ENCODE data around the gene AP1S2. TPM values are rescaled to one million over a fixed set of nuclear protein-coding genes. Genes with fewer than 3 reads are reported as not detected.

AP1S2 gene
- polyA plus RNA-seq, 3 donors = 46.9 to 64.9 (median 52.2) TPM

- no peak for DNase-seq (ENCODE audit: extremely low read depth in 1 of 11, low read depth in 9 of 11, low spot score in 4 of 11)
Observed at GRCh38 chrX:15820106-15821073, 34.2 kb downstream of the AP1S2 start.

- no peak for DNase-seq (ENCODE audit: extremely low read depth in 1 of 11, low read depth in 9 of 11, low spot score in 4 of 11)
Observed at GRCh38 chrX:15816886-15817285, 37.7 kb downstream of the AP1S2 start.

DNA sequence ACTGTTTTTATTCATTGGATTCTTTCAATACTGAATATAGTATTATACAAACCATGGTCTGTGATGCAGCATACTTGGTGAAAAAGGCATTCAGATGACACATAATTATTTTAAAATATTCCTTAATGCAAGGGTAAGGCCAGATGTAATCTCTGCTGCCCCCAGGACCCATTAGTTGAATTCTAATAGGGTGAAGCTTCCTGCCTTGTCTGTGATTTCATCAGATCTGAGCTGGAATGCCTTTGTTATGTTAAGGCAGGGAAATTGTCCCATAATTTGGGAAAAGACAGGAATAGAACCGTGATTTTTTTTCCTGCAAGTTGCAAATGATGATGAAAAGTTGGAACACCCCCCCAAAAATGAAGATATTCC is 38.2 kb downstream of the AP1S2 start:
- DNase-seq (ENCODE audit: extremely low read depth in 1 of 11, low read depth in 9 of 11, low spot score in 4 of 11) = no peak

GRCh38 chrX:15815779-15816437 is 38.7 kb downstream of the AP1S2 start:
- DNase-seq (ENCODE audit: extremely low read depth in 1 of 11, low read depth in 9 of 11, low spot score in 4 of 11) = peak in 5 of 11 donors; percentile 1 to 11 (median 10)

GRCh38 chrX:15814771-15815365 is 39.7 kb downstream of the AP1S2 start:
- DNase-seq (ENCODE audit: extremely low read depth in 1 of 11, low read depth in 9 of 11, low spot score in 4 of 11) = no peak

GRCh38 chrX:15813416-15813815 is 41.2 kb downstream of the AP1S2 start:
- DNase-seq (ENCODE audit: extremely low read depth in 1 of 11, low read depth in 9 of 11, low spot score in 4 of 11) = no peak

- DNase-seq (ENCODE audit: extremely low read depth in 1 of 11, low read depth in 9 of 11, low spot score in 4 of 11) = no peak
Observed at GRCh38 chrX:15812192-15812938, 42.2 kb downstream of the AP1S2 start.

- no peak for DNase-seq (ENCODE audit: extremely low read depth in 1 of 11, low read depth in 9 of 11, low spot score in 4 of 11)
Observed at GRCh38 chrX:15808254-15808653, 46.4 kb downstream of the AP1S2 start.

- DNase-seq (ENCODE audit: extremely low read depth in 1 of 11, low read depth in 9 of 11, low spot score in 4 of 11) = no peak
Observed at GRCh38 chrX:15804563-15804962, 50.0 kb downstream of the AP1S2 start.

GRCh38 chrX:15797707-15798106 is 56.9 kb downstream of the AP1S2 start:
- no peak for DNase-seq (ENCODE audit: extremely low read depth in 1 of 11, low read depth in 9 of 11, low spot score in 4 of 11)

GRCh38 chrX:15790769-15791290 is 63.8 kb downstream of the AP1S2 start:
- DNase-seq (ENCODE audit: extremely low read depth in 1 of 11, low read depth in 9 of 11, low spot score in 4 of 11) = peak in 6 of 11 donors; percentile 4 to 40 (median 8)

DNA sequence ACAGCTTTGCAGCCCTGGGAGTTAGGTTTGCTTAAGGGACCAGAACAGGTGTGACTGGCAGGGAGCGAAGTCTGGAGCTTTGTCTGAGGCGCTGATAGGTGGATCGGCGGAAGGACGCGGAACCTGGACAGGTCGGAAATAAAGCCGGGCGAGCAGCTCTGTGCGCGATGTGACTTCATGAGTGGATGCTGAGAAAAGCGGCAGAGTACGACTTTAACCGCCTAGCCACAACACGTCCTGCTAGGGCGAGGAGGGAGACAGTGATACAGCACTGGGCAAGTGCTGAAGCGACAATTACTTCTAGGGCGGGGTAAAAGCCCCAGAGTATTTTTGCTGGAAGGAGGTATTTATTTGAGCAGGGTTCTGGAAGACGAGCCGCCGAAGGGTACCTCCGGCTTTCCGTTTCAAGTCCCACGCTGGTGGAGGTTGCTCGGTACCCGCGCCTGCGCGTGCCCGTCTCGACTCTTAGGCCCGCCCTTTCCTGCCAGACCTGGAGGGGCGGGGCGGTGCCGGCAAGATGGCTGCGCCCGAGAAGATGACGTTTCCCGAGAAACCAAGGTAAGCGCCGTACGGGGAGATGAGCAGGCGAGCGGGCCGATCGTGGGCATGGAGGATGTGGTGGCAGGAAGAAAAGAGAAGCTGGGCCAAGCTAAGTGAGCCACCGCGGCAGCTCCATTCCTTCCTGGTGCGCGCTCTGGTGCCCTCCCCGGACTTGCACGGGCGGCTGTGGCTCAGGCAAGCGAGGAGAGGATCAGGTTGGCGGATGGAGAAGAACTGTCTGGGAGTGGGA is 64.4 kb downstream of the AP1S2 start, which contains the start of gene ZRSR2:
ZRSR2 (plus strand) TSS at position 506 of the 790 bp plus-strand sequence; CDS start at position 518, 12 bp downstream.
- peak in 10 of 11 donors; percentile 40 to 84 (median 67) for DNase-seq (ENCODE audit: extremely low read depth in 1 of 11, low read depth in 9 of 11, low spot score in 4 of 11)

GRCh38 chrX:15786915-15787314 is 67.7 kb downstream of the AP1S2 start:
- DNase-seq (ENCODE audit: extremely low read depth in 1 of 11, low read depth in 9 of 11, low spot score in 4 of 11) = no peak

DNA sequence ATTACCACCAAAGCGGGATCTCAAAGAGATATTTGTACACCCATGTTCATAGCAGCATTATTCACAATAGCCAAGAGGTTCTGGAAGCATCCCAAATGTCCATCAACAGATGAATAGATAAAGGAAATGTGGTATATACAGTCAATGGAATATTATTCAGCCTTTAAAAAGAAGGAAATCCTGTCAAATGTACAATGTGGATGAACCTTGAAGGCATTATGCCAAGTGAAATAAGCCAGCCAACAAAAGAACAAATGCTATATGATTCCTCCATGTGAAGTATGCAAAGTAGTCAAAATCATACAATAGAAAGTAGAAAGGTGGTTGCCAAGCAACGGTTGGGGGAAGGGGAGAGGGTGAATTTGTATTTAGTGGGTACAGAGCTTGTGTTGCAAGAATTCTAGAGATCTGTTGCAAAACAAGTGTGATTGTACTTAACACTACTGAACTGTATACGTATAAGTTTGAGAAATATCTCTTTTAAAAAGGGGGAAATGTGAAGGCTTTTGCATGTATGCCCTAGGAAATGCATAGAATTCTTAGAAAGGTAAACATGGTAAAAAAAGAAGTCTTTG is 69.3 kb downstream of the AP1S2 start:
- DNase-seq (ENCODE audit: extremely low read depth in 1 of 11, low read depth in 9 of 11, low spot score in 4 of 11) = no peak

- no peak for DNase-seq (ENCODE audit: extremely low read depth in 1 of 11, low read depth in 9 of 11, low spot score in 4 of 11)
Observed at GRCh38 chrX:15781961-15782699, 72.5 kb downstream of the AP1S2 start.
